ENCODE data around the gene KRT28. TPM values are rescaled to one million over a fixed set of nuclear protein-coding genes. Genes with fewer than 3 reads are reported as not detected.
"Not testable (repeated sequence)": the region's sequence is repeated elsewhere in the genome, so short reads cannot be mapped to it uniquely, and the experiment has no call there.

The KRT28 gene
- polyA plus RNA-seq, 4 donors = not detected

DNA sequence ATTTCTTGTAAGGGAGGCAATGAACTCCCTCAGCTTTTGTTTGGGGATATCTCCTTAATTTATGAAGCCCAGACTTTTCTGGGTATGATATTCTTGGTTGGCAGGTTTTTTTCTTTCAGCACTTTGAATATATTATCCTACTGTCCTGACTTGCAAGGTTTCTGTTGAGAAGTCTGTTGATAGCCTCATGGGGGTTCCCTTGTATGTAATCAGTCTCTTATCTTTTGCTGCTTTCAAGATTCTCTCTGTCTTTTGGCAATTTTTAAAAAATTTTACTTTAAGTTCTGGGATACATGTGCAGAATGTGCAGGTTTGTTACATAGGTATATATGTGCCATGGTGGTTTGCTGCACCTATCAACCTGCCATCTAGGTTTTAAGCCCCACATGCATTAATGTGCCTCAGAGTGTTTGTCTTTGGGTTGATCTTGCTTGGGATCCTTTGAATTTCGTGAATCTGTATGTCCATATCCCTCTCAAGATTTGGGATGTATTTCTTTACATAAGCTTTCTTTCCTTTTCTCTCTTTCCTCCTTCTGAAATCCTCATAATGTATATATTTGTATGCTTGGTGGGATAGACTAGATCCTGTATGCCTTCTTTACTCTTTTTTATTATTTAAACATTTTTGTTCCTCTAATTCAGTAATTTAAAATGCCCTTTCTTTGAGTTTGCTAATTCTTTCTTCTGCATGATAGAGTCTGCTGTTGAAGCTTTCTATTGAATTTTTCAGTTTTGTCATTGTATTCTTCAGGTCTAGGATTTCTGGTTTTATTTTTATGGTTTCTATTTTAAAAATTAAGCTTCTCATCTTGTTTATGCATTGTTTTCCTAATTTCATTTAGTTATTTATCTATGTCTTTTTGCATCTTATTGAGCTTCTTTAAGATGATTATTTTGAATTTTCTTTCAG is 39.4 kb downstream of the KRT28 start:
- Histone ChIP-seq H3K27ac (ENCODE audit: low read depth in 1 of 3, low read length in 2 of 3) (no peak overlapping the region), H3K27me3 (ENCODE audit: control insufficient read depth in 3 of 3, insufficient read depth in 3 of 3, low read length in 3 of 3) (no peaks in the 10 kb centered on the region), H3K4me3 (ENCODE audit: low read depth in 1 of 3, low read length in 3 of 3) (no peak overlapping the region), H3K9me3 (ENCODE audit: control insufficient read depth in 2 of 2, insufficient read depth in 1 of 2, low read depth in 1 of 2, low read length in 1 of 2) (peaks cover 0 to 26% of the 10 kb centered on the region in 2 donors), H3K36me3 (ENCODE audit: control insufficient read depth in 3 of 3, insufficient read depth in 2 of 3, low read depth in 1 of 3, low read length in 3 of 3) (no peaks in the 10 kb centered on the region), H3K4me1 (ENCODE audit: control insufficient read depth in 3 of 3, insufficient read depth in 2 of 3, low read depth in 1 of 3, low read length in 2 of 3) (no peaks in the 10 kb centered on the region)
- 3 to 23% (median 5%) methylated on average over 1 of the region's 1 CpG for WGBS, 3 donors
- FAIRE-seq (no peak), DNase-seq (no peak)

DNA sequence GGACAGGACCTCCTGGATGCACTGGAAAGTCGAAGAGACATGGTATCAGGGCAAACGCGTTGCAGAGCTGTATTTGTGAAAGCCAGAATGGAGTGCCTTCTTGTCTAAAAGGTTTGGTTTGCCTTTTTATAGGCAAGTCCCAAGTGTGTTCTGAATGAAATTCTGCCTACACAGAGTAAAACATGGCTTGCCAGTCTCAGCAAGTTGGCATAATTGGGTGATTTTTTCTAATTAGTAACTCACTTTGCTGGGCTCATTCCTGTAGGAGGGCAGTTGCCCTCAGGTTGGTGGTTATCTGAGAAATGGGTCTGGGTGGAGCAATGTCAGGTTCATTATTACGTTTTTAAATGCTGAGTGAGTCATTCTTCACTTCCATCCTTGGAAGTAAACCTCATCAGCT is 44.5 kb downstream of the KRT28 start, which contains the start of gene KRT25:
KRT25 (minus strand) TSS at position 101 of the 400 bp plus-strand sequence; CDS start at position 41, 60 bp downstream.
- peaks cover 0 to 9% (median 0%) of the 10 kb centered on the region in 3 donors for H3K27me3 ChIP-seq (ENCODE audit: control insufficient read depth in 3 of 3, insufficient read depth in 3 of 3, low read length in 3 of 3)
- DNase-seq = no peak
- no peaks in the 10 kb centered on the region for H3K4me1 ChIP-seq (ENCODE audit: control insufficient read depth in 3 of 3, insufficient read depth in 2 of 3, low read depth in 1 of 3, low read length in 2 of 3)
- peaks cover 0 to 3% of the 10 kb centered on the region in 2 donors for H3K9me3 ChIP-seq (ENCODE audit: control insufficient read depth in 2 of 2, insufficient read depth in 1 of 2, low read depth in 1 of 2, low read length in 1 of 2)
- no peak within 1 kb of the TSS for H3K27ac ChIP-seq (ENCODE audit: low read depth in 1 of 3, low read length in 2 of 3)
- FAIRE-seq = no peak
- WGBS, 3 donors = 63 to 72% (median 70%) methylated on average over 4 of the region's 4 CpGs
- H3K36me3 ChIP-seq (ENCODE audit: control insufficient read depth in 3 of 3, insufficient read depth in 2 of 3, low read depth in 1 of 3, low read length in 3 of 3) = no peaks in the 10 kb centered on the region
- no peak within 1 kb of the TSS for H3K4me3 ChIP-seq (ENCODE audit: low read depth in 1 of 3, low read length in 3 of 3)

DNA sequence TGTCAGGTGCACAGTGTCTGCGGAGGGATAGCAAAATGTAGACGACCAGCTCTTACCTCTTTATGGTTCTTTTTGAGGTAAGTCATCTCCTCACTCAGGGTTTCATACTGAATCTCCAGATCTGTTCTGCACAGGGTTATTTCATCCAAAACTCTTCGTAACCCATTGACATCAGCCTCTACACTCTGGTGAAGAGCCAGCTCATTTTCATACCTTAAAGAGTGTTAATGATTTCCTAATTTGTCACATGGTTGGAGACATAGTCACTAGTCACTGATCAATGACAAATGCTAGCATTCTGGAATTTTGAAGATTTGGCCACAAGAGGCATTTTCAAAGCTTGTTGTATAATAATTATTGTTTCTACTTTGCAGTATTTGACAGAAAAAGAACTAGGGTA is 46.0 kb downstream of the KRT28 start:
- Histone ChIP-seq H3K27me3 (ENCODE audit: control insufficient read depth in 3 of 3, insufficient read depth in 3 of 3, low read length in 3 of 3) (peaks cover 0 to 9% (median 0%) of the 10 kb centered on the region in 3 donors), H3K4me1 (ENCODE audit: control insufficient read depth in 3 of 3, insufficient read depth in 2 of 3, low read depth in 1 of 3, low read length in 2 of 3) (no peaks in the 10 kb centered on the region), H3K9me3 (ENCODE audit: control insufficient read depth in 2 of 2, insufficient read depth in 1 of 2, low read depth in 1 of 2, low read length in 1 of 2) (peaks cover 0 to under 1% of the 10 kb centered on the region in 2 donors), H3K36me3 (ENCODE audit: control insufficient read depth in 3 of 3, insufficient read depth in 2 of 3, low read depth in 1 of 3, low read length in 3 of 3) (no peaks in the 10 kb centered on the region), H3K27ac (ENCODE audit: low read depth in 1 of 3, low read length in 2 of 3) (no peak overlapping the region), H3K4me3 (ENCODE audit: low read depth in 1 of 3, low read length in 3 of 3) (no peak overlapping the region)
- DNase-seq = no peak
- WGBS, 3 donors = 85 to 91% (median 90%) methylated on average over 3 of the region's 3 CpGs
- FAIRE-seq = no peak

DNA sequence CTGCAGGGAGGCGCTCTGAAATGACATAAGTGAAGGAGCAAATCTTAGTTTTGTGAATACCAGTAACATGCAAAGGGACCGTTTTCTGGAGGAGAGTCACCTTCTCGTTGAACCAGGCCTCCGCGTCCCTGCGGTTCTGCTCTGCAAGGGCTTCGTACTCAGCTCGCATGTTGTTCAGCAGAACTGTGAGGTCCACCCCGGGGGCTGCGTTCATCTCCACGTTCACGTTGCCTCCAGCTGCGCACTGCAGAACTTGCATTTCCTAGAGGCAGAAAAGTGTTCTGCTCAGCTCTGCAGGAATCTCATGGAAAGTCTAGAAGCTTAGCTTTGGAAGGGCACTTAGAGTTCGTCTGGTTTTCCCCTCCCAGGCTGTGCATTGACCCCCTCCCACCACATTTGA is 48.7 kb downstream of the KRT28 start:
- Histone ChIP-seq H3K9me3 (ENCODE audit: control insufficient read depth in 2 of 2, insufficient read depth in 1 of 2, low read depth in 1 of 2, low read length in 1 of 2) (peaks cover 0 to 2% of the 10 kb centered on the region in 2 donors), H3K4me3 (ENCODE audit: low read depth in 1 of 3, low read length in 3 of 3) (no peak overlapping the region), H3K36me3 (ENCODE audit: control insufficient read depth in 3 of 3, insufficient read depth in 2 of 3, low read depth in 1 of 3, low read length in 3 of 3) (no peaks in the 10 kb centered on the region), H3K27me3 (ENCODE audit: control insufficient read depth in 3 of 3, insufficient read depth in 3 of 3, low read length in 3 of 3) (peaks cover 0 to 12% (median 0%) of the 10 kb centered on the region in 3 donors), H3K27ac (ENCODE audit: low read depth in 1 of 3, low read length in 2 of 3) (no peak overlapping the region), H3K4me1 (ENCODE audit: control insufficient read depth in 3 of 3, insufficient read depth in 2 of 3, low read depth in 1 of 3, low read length in 2 of 3) (no peaks in the 10 kb centered on the region)
- 81 to 93% (median 87%) methylated on average over 14 of the region's 14 CpGs for WGBS, 3 donors
- DNase-seq (no peak), FAIRE-seq (no peak)

DNA sequence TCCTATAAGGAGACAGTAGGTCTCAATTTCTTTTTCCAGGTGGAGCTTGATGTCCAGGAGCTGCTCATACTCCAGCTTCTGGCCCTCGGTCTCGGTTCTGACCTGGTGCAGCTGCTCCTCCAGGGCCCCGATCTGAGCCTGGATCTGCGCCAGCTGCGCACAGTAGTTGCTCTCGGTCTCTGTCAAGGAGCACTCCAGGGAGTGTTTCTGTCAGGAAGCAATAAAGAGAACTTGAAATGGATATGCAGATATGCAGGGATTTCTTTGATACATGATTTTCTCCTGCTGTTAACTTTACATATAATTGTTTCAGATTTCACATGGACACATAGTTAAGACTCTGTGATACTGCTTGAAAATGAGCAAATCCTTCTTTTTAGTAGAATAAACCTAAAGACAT is 49.4 kb downstream of the KRT28 start:
- H3K27ac ChIP-seq (ENCODE audit: low read depth in 1 of 3, low read length in 2 of 3) = no peak overlapping the region
- no peaks in the 10 kb centered on the region for H3K4me1 ChIP-seq (ENCODE audit: control insufficient read depth in 3 of 3, insufficient read depth in 2 of 3, low read depth in 1 of 3, low read length in 2 of 3)
- H3K4me3 ChIP-seq (ENCODE audit: low read depth in 1 of 3, low read length in 3 of 3) = no peak overlapping the region
- H3K36me3 ChIP-seq (ENCODE audit: control insufficient read depth in 3 of 3, insufficient read depth in 2 of 3, low read depth in 1 of 3, low read length in 3 of 3) = no peaks in the 10 kb centered on the region
- peaks cover 0 to 12% (median 2%) of the 10 kb centered on the region in 3 donors for H3K27me3 ChIP-seq (ENCODE audit: control insufficient read depth in 3 of 3, insufficient read depth in 3 of 3, low read length in 3 of 3)
- WGBS, 3 donors = 73 to 91% (median 87%) methylated on average over 6 of the region's 6 CpGs
- peaks cover 0 to 2% of the 10 kb centered on the region in 2 donors for H3K9me3 ChIP-seq (ENCODE audit: control insufficient read depth in 2 of 2, insufficient read depth in 1 of 2, low read depth in 1 of 2, low read length in 1 of 2)
- FAIRE-seq (no peak), DNase-seq (no peak)

DNA sequence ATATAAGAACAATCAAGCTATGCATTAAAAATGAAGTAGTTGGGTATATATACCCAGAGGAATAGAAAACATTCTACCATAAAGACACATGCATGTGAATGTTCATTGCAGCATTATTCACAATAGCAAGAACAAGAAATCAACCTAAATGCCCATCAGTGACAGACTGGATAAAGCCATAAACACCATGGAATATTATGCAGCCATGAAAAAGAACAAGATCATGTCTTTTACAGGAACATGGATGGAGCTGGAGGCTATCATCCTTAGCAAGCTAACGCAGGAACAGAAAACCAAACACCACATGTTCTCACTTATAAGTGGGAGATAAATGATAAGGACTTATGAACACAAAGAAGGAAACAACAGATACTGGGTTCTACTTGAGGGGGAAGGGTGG is 51.1 kb downstream of the KRT28 start:
- WGBS, 3 donors = 78 to 82% (median 81%) methylated on average over 1 of the region's 1 CpG
- not testable (repeated sequence) for H3K9me3 ChIP-seq (ENCODE audit: control insufficient read depth in 2 of 2, insufficient read depth in 1 of 2, low read depth in 1 of 2, low read length in 1 of 2); H3K36me3 ChIP-seq (ENCODE audit: control insufficient read depth in 3 of 3, insufficient read depth in 2 of 3, low read depth in 1 of 3, low read length in 3 of 3); H3K27me3 ChIP-seq (ENCODE audit: control insufficient read depth in 3 of 3, insufficient read depth in 3 of 3, low read length in 3 of 3); H3K4me3 ChIP-seq (ENCODE audit: low read depth in 1 of 3, low read length in 3 of 3); H3K27ac ChIP-seq (ENCODE audit: low read depth in 1 of 3, low read length in 2 of 3); FAIRE-seq; DNase-seq; H3K4me1 ChIP-seq (ENCODE audit: control insufficient read depth in 3 of 3, insufficient read depth in 2 of 3, low read depth in 1 of 3, low read length in 2 of 3)

Other genes with a start within 250 kb of the KRT28 start
- 1 to 10 TPM in 1 of 4 donors, under 1 TPM in 1, not detected in 2; 0.92 to 1.7 TPM for gene CCR7, start 234.5 kb downstream of the KRT28 start, polyA plus RNA-seq
- gene SMARCE1, start 152.1 kb downstream of the KRT28 start, polyA plus RNA-seq = 100 to 1,000 TPM in 1 of 4 donors, 10 to 100 TPM in 3; 75.4 to 116 (median 85.5) TPM
- gene KRT222, start 134.8 kb downstream of the KRT28 start, polyA plus RNA-seq = 1 to 10 TPM; 1.2 to 5.1 (median 2.9) TPM
- under 1 TPM in 1 of 4 donors, not detected in 3; 0.48 TPM for gene KRT24, start 96.2 kb downstream of the KRT28 start, polyA plus RNA-seq
- under 1 TPM in 1 of 4 donors, not detected in 3; 0.04 TPM for gene KRT25, start 44.6 kb downstream of the KRT28 start, polyA plus RNA-seq
- gene KRT26, start 27.8 kb downstream of the KRT28 start, polyA plus RNA-seq = not detected
- gene KRT27, start 17.4 kb downstream of the KRT28 start, polyA plus RNA-seq = under 1 TPM in 1 of 4 donors, not detected in 3; 0.03 TPM
- gene KRT10, start 22.7 kb upstream of the KRT28 start, polyA plus RNA-seq = 10 to 100 TPM; 18.7 to 51.3 (median 36.8) TPM
- 1 to 10 TPM in 2 of 4 donors, under 1 TPM in 2; 0.28 to 9.2 (median 3.1) TPM for gene KRT12, start 67.3 kb upstream of the KRT28 start, polyA plus RNA-seq
- 1,000 to 10,000 TPM in 1 of 4 donors, 100 to 1,000 TPM in 2, 10 to 100 TPM in 1; 66.8 to 1,534 (median 545) TPM for gene KRT20, start 85.3 kb upstream of the KRT28 start, polyA plus RNA-seq
- gene KRT23, start 137.7 kb upstream of the KRT28 start, polyA plus RNA-seq = under 1 TPM in 2 of 4 donors, not detected in 2; 0.66 to 0.82 TPM
- under 1 TPM in 2 of 4 donors, not detected in 2; 0.03 to 0.04 TPM for gene KRT39, start 167.0 kb upstream of the KRT28 start, polyA plus RNA-seq
- under 1 TPM in 3 of 4 donors, not detected in 1; 0.10 to 0.45 (median 0.12) TPM for gene KRT40, start 184.4 kb upstream of the KRT28 start, polyA plus RNA-seq
- not detected for gene KRTAP3-3, start 194.2 kb upstream of the KRT28 start, polyA plus RNA-seq
- gene KRTAP3-2, start 199.9 kb upstream of the KRT28 start, polyA plus RNA-seq = not detected
- gene KRTAP3-1, start 209.2 kb upstream of the KRT28 start, polyA plus RNA-seq = not detected
- under 1 TPM in 1 of 4 donors, not detected in 3; 0.04 TPM for gene KRTAP1-5, start 227.2 kb upstream of the KRT28 start, polyA plus RNA-seq
- gene KRTAP1-4, start 230.2 kb upstream of the KRT28 start, polyA plus RNA-seq = not detected
- not detected for gene KRTAP1-3, start 234.9 kb upstream of the KRT28 start, polyA plus RNA-seq
- not detected for gene KRTAP1-1, start 241.5 kb upstream of the KRT28 start, polyA plus RNA-seq
- not detected for gene KRTAP2-1, start 247.4 kb upstream of the KRT28 start, polyA plus RNA-seq

Measured in small intestine (tissue), 7 donors.